Activated naive CD8-positive, alpha-beta T cell treated with anti-CD3 and anti-CD28 coated beads, Interleukin-2, amount 10 ng/mL, durations not matched to agents 7 days and 5 days (primary cell): ENCODE measurements around the gene DLG1. TPM values are rescaled to one million over a fixed set of nuclear protein-coding genes. Genes with fewer than 3 reads are reported as not detected.

Source experiments
- ATAC-seq: fragments of 150-1000 bp; cut with Tn5 transposase; one replicate; pipeline ENCODE4 v1.10.0; 2021; ENCODE audit warnings: low read depth, moderate library complexity
- POLR2A ChIA-PET: fragments of 350-600 bp; sonication (Branson Sonifier 250); formaldehyde crosslinking; loops from one replicate; lab custom pipeline; 2021; ENCODE audit warnings: antibody characterized with exemption; lab: Charles Lee
- DNase-seq: peaks from one replicate; pipeline ENCODE4 v3.0.0; 2021
- H3K27ac Mint-ChIP-seq: one replicate; pipeline ENCODE4 v1.8.0; 2022; ENCODE audit warnings: mild to moderate bottlenecking, mixed read lengths
- H3K27me3 Mint-ChIP-seq: one replicate; pipeline ENCODE4 v1.8.0; 2022; ENCODE audit warnings: mild to moderate bottlenecking, moderate library complexity, mixed read lengths
- H3K36me3 Mint-ChIP-seq: one replicate; pipeline ENCODE4 v1.8.0; 2021; ENCODE audit warnings: mild to moderate bottlenecking, mixed read lengths
- H3K4me1 Mint-ChIP-seq: one replicate; pipeline ENCODE4 v1.8.0; 2021; ENCODE audit warnings: mixed read lengths
- H3K4me3 Mint-ChIP-seq: one replicate; pipeline ENCODE4 v1.8.0; 2022; ENCODE audit warnings: mild to moderate bottlenecking, moderate library complexity, mixed read lengths
- H3K9me3 Mint-ChIP-seq: one replicate; pipeline ENCODE4 v1.8.0; 2021; ENCODE audit warnings: mixed read lengths
- total RNA-seq, 2 experiments: library from RNA; stranded (reverse); gene quantifications; one replicate each; pipeline ENCODE4 v1.2.3, GENCODE V29; 2021

Gene DLG1
- total RNA-seq, 2 experiments from 2014 or later = 83.4 to 86.5 TPM

DNA sequence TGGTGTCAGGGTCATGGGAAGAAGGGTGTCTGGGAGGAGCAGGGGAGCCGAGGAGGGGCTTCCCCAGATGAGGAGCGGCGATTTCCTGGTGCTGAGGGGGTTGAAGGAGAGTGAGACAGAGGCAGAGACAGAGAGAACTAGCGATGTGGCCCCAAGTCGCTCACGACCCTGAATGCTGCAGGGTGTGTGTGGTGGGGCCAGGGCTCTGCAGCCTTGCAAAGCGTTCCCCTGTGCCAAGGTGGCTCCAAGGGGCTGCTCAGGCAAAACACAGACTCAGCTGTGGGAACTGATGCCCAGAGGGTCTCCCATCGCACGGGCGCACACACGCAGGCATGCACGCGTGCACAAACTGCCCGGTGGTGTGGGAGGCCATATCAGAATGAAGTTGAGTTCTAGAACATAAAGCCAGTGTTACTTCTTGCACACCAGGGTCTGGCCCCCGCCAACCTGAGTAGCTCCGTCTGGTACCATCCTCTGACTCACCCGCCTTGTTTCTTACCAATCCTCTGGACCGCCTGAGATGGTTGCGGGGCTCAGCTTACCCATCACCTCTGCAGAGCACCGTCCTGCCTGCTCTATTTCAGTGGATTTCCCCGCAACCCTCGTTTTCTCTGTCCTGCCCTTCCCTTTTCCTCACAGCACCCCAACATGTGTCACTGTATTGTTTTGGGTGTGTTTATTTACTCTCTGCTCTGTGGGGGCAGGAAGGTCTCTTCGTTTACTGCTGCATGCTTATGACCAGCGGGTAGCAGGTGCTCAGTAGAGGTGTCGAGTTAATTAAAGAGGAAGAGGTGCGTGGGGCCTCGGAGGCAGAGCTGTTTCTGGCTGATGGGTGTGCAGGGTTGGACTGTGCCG, 273.3 kb downstream of the DLG1 start:
- DNase-seq = no peak
- Mint-ChIP-seq H3K36me3 (no peaks in the 10 kb centered on the region), H3K9me3 (no peaks in the 10 kb centered on the region), H3K4me1 (peaks cover 7% of the 10 kb centered on the region), H3K27ac (no peak overlapping the region), H3K4me3 (no peak overlapping the region), H3K27me3 (no peaks in the 10 kb centered on the region)
- POLR2A ChIA-PET = interaction anchor here (0.5 kb wide), 1 partner anchor 202 kb away, joined by 3 read pairs; no protein-coding TSS in a partner anchor
- no peak for ATAC-seq

DNA sequence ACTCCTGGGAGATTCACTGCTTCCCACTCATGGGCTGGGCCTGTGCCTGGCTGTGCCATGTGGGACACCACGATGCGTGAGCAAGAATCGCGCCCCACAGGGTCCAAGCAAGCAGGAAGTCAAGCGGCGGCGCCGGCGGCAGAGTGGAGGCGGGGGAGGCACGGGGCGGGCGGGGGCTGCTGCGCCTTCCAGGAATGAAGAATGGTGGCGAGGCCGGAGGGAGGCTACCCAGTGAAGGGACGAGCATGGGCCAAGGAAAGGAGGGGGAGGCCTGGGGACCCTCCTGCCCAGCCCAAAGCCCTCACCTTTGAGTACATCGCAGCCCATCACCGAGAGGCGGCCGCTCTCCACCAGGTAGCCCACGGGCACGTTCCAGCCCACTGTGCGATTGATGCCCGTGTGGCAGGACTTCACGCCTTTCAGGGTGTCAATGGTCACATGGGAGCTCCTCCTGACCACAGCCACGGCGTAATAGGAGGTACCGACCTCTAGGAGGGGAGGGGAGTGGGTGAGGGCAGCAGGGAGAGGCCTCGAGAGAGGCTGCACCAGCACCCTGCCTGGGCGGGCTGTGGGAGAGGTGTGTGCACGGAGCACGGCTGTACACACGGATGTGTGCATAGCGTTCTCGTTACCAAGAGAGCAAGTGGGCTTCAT, 274.3 kb downstream of the DLG1 start:
- H3K4me3 Mint-ChIP-seq = no peak overlapping the region
- no peaks in the 10 kb centered on the region for H3K36me3 Mint-ChIP-seq
- peaks cover 7% of the 10 kb centered on the region for H3K4me1 Mint-ChIP-seq
- POLR2A ChIA-PET = no interaction called here
- H3K27ac Mint-ChIP-seq = peak overlapping the region; percentile 45
- H3K27me3 Mint-ChIP-seq = no peaks in the 10 kb centered on the region
- H3K9me3 Mint-ChIP-seq = no peaks in the 10 kb centered on the region
- DNase-seq = no peak
- no peak for ATAC-seq

GRCh38 chr3:197023241-197023997, 275.0 kb downstream of the DLG1 start:
- Mint-ChIP-seq H3K27me3 (no peaks in the 10 kb centered on the region), H3K36me3 (no peaks in the 10 kb centered on the region), H3K9me3 (no peaks in the 10 kb centered on the region), H3K4me1 (peaks cover 7% of the 10 kb centered on the region), H3K4me3 (peak overlapping the region; percentile 67), H3K27ac (peak overlapping the region; percentile 72)
- no peak for DNase-seq
- ATAC-seq = peak; percentile 28
- POLR2A ChIA-PET = interaction anchor here (0.6 to 1.1 kb wide), 3 partner anchors 20 to 156 kb away, joined by 3 read pairs; partner anchors contain the start of gene SENP5

DNA sequence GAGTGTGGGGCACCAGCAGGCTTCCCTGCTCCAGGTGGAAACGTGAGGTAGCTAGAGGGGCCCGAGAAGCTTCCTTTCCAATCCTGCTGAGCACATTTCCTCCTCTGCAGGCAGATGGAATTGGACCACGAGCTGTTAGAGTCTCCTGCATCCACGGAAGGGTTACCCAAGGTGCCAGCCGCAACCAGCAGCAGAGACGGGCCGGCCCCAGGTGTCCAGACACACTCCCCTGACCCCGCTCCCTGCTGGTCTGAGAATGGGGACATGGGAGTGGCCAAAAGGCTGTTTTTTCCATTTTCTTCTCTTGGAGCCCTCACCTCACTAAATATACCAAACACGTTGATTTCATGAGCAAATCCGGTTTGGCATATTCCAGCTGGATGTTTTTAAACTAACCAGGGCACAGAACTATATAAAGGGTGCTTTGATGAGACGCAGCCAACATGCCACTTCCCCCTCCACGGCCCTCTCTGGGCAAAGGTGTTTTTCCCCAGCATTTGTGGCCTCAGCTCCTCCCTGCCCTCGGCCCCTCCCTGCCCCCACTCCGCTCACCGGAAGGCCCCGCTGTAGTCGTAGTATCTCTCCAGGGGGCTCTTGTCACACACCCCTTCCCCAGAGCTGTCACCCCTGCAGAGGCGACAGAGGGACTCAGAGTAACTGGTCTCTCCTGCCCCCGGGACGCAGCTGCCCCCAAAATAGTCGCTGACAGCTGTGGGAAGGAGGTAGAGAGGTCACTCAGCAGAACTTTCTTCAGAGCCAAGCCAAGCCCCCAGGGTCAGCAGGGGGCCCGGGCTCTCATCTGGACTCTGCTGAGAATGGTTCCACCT, 275.8 kb downstream of the DLG1 start:
- DNase-seq = no peak
- H3K9me3 Mint-ChIP-seq = no peaks in the 10 kb centered on the region
- POLR2A ChIA-PET = interaction anchor here (0.6 to 1.1 kb wide), 3 partner anchors 19 to 155 kb away, joined by 3 read pairs; partner anchors contain the start of gene SENP5
- H3K4me3 Mint-ChIP-seq = peak overlapping the region; percentile 67
- H3K4me1 Mint-ChIP-seq = peaks cover 7% of the 10 kb centered on the region
- no peak overlapping the region for H3K27ac Mint-ChIP-seq
- no peaks in the 10 kb centered on the region for H3K36me3 Mint-ChIP-seq
- ATAC-seq = no peak
- no peaks in the 10 kb centered on the region for H3K27me3 Mint-ChIP-seq

- Mint-ChIP-seq H3K27ac (no peak overlapping the region), H3K36me3 (no peaks in the 10 kb centered on the region), H3K4me3 (no peak overlapping the region), H3K9me3 (no peaks in the 10 kb centered on the region), H3K4me1 (peaks cover 7% of the 10 kb centered on the region), H3K27me3 (no peaks in the 10 kb centered on the region)
- no peak for ATAC-seq
- POLR2A ChIA-PET = no interaction called here
- DNase-seq = no peak
These were observed 276.5 kb downstream of the DLG1 start for GRCh38 chr3:197021729-197022404.

DNA sequence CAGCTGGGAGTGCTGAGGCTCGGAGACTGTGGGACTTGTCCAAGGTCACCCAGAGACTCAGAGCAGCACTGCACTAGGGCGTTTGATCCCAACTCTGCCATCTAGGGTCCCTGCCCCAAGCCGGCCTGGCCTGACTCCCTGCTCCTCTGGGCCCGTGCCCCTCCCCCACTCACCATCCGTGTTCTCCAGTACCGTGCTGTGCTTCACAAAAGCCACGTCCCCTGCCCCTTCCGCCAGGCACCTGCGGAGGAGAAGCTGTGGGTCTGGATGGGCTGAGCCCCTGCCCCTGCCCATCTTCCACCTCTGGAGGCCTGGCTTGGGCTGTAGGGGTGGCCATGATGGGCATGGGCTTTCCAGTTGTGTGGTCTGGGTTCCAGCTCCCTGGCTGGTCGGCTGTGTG, 277.2 kb downstream of the DLG1 start:
- Mint-ChIP-seq H3K4me3 (no peak overlapping the region), H3K27ac (no peak overlapping the region), H3K4me1 (peaks cover 7% of the 10 kb centered on the region), H3K27me3 (no peaks in the 10 kb centered on the region), H3K36me3 (no peaks in the 10 kb centered on the region), H3K9me3 (no peaks in the 10 kb centered on the region)
- ATAC-seq (no peak), DNase-seq (no peak)
- POLR2A ChIA-PET = no interaction called here

- Mint-ChIP-seq H3K27ac (no peak overlapping the region), H3K4me3 (no peak overlapping the region), H3K9me3 (no peaks in the 10 kb centered on the region), H3K4me1 (peaks cover 5% of the 10 kb centered on the region), H3K27me3 (no peaks in the 10 kb centered on the region), H3K36me3 (no peaks in the 10 kb centered on the region)
- ATAC-seq (no peak), DNase-seq (peak; percentile 12)
- POLR2A ChIA-PET = no interaction called here
These were observed 278.9 kb downstream of the DLG1 start for GRCh38 chr3:197019535-197019934.

DNA sequence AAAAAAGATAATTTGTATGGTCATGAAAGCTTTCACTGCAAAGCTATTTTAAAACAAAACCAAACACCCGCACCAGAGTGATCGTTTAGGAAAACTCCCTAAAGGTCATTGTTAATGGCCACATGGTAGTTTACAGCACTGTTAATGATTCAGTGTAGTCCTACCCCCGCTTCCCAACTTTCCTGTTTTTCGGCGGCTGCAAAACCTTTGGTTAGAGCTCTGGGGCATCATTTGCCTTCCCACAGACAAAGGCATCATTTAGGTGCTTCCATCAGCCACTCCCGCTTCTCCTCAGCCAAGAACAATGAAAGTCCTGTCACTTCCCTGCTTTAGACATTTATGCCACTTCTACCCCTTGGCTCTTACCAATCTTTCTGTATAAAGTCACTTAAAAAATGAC, 279.4 kb downstream of the DLG1 start:
- Mint-ChIP-seq H3K36me3 (no peaks in the 10 kb centered on the region), H3K27me3 (no peaks in the 10 kb centered on the region), H3K4me1 (peaks cover 5% of the 10 kb centered on the region), H3K27ac (no peak overlapping the region), H3K9me3 (no peaks in the 10 kb centered on the region), H3K4me3 (no peak overlapping the region)
- DNase-seq (no peak), ATAC-seq (no peak)
- POLR2A ChIA-PET = no interaction called here

GRCh38 chr3:197017003-197017402, 281.4 kb downstream of the DLG1 start:
- Mint-ChIP-seq H3K27ac (no peak overlapping the region), H3K36me3 (no peaks in the 10 kb centered on the region), H3K27me3 (no peaks in the 10 kb centered on the region), H3K9me3 (no peaks in the 10 kb centered on the region), H3K4me3 (no peak overlapping the region), H3K4me1 (no peaks in the 10 kb centered on the region)
- POLR2A ChIA-PET = no interaction called here
- ATAC-seq (no peak), DNase-seq (no peak)

DNA sequence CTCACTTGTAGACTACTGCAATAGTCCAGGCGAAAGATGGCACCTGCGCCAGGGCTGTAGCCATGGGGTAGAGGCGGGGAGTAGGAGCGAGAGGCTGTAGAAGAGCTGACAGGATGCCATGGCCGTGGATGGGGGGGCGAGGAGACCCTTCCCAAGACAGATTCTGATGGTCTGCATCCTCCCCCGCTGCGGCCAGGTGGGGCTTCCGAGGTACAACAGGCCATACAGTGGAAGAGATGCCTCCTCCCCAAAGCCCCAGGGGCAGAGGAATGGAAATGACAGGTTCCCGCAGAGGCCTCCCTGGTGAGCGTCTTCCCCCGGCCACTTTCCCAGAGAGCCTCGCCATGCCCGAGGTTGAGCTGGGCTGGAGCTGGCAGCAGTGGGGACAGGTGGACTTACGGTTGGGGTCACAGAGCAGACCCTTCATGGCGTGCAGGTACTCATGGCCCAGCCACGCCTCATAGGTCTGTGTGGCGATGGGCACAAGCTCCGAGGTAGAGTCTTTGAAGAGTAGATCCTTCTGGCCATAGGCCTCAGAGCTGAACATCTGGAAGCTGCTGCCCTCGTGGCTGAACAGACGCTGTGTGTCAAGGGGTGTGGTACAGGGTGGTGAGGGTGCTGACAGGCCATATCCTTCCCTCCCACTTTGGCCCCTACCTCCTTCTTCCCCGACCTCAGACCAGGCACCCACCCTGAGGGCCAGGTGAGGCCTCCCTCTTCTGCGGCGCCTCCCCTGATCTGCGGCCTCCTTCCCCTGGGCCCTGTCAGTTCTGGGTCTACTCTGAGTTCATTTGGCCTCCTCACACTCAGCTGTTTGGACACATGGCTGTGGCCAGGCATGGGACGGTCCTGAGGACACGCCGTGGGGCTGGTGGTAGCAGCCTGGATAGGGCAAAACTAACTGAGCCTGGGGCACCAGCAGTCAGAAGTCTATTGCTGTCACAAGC, 282.3 kb downstream of the DLG1 start:
- no peak for ATAC-seq
- H3K36me3 Mint-ChIP-seq = no peaks in the 10 kb centered on the region
- H3K4me1 Mint-ChIP-seq = no peaks in the 10 kb centered on the region
- no peak overlapping the region for H3K4me3 Mint-ChIP-seq
- POLR2A ChIA-PET = no interaction called here
- H3K27ac Mint-ChIP-seq = no peak overlapping the region
- H3K27me3 Mint-ChIP-seq = no peaks in the 10 kb centered on the region
- no peaks in the 10 kb centered on the region for H3K9me3 Mint-ChIP-seq
- peak; percentile 24 for DNase-seq

DNA sequence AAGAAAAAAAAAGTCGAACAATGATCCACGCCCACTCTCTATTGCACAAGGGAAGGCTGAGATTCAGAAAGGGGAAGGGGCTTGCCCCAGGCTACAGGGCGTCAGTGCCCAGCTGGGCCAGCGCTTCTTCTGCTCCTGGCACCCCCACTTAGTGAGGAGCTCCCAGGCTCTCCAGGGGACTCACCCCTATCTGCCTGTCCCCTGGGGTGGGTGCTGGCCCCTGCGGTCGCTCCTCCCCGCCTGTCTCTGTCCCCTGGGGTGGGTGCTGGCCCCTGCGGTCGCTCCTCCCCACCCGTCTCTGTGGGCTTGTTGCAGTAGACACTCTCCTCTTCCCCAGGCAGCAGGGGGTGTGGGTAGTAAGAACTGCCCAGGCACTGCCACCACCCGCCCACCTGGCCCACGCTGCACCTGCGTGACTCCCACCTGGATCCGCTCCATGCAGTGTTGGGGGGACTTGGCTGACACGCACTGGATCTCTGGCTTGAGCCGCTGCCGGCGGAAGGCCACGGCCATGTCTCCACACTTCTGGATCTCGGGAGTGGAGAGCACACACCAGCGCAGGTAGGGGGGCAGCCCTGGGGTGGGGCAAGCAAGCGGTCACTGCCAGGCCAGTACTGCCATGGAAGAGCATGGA, 283.4 kb downstream of the DLG1 start:
- Mint-ChIP-seq H3K9me3 (no peaks in the 10 kb centered on the region), H3K36me3 (no peaks in the 10 kb centered on the region), H3K4me3 (no peak overlapping the region), H3K27me3 (no peaks in the 10 kb centered on the region), H3K4me1 (no peaks in the 10 kb centered on the region), H3K27ac (no peak overlapping the region)
- POLR2A ChIA-PET = no interaction called here
- ATAC-seq = no peak
- DNase-seq = no peak
